Measurements from ENCODE around the gene C9. TPM values are rescaled to one million over a fixed set of nuclear protein-coding genes. Genes with fewer than 3 reads are reported as not detected.

Gene C9
- polyA plus RNA-seq, 1 donor from 2014 or later, result not detected

DNA sequence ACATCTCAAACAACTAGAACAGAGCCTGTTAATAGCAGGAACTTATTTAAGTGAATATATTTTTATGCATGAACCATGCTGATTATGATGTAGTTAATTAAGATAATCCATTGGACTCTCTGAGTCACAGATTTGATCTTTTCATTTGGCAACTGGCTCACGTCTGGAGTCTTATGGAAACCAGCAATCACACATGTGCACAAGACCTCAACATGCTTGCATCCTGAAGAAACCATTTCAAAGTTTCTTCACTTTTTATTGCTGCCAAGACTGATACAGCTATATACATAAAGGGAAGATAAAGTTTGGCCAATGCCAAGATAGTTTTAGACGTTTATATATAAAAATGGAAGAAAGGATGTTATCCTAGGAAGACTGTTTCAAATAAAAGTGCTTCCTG lies 13.3 kb upstream of the C9 start:
- Histone ChIP-seq H2AFZ (ENCODE audit: low read depth, low read length) (no peak overlapping the region), H3K36me3 (ENCODE audit: insufficient read depth, low read length) (no peaks in the 10 kb centered on the region), H3K27ac (ENCODE audit: low read length) (no peak overlapping the region), H3K9me2 (ENCODE audit: insufficient read depth, low read length) (no peaks in the 10 kb centered on the region), H3K4me3 (ENCODE audit: low read length) (no peak overlapping the region), H3K4me2 (ENCODE audit: low read length) (no peak overlapping the region), H3K9me3 (ENCODE audit: low read length) (no peaks in the 10 kb centered on the region), H3F3A (ENCODE audit: insufficient read depth, low read length, poor library complexity, severe bottlenecking) (no peaks in the 10 kb centered on the region), H3K27me3 (ENCODE audit: insufficient read depth, low read depth, low read length) (no peaks in the 10 kb centered on the region), H3K9ac (ENCODE audit: low read length) (no peak overlapping the region), H3K79me2 (replicated peaks; ENCODE audit: insufficient read depth, low read length) (no peaks in the 10 kb centered on the region), H4K20me1 (ENCODE audit: insufficient read depth) (no peaks in the 10 kb centered on the region)
- no peak for TF ChIP-seq RAD21 (conservative IDR thresholded peaks at IDR 0.05)
- TF ChIP-seq, protein P1, sequence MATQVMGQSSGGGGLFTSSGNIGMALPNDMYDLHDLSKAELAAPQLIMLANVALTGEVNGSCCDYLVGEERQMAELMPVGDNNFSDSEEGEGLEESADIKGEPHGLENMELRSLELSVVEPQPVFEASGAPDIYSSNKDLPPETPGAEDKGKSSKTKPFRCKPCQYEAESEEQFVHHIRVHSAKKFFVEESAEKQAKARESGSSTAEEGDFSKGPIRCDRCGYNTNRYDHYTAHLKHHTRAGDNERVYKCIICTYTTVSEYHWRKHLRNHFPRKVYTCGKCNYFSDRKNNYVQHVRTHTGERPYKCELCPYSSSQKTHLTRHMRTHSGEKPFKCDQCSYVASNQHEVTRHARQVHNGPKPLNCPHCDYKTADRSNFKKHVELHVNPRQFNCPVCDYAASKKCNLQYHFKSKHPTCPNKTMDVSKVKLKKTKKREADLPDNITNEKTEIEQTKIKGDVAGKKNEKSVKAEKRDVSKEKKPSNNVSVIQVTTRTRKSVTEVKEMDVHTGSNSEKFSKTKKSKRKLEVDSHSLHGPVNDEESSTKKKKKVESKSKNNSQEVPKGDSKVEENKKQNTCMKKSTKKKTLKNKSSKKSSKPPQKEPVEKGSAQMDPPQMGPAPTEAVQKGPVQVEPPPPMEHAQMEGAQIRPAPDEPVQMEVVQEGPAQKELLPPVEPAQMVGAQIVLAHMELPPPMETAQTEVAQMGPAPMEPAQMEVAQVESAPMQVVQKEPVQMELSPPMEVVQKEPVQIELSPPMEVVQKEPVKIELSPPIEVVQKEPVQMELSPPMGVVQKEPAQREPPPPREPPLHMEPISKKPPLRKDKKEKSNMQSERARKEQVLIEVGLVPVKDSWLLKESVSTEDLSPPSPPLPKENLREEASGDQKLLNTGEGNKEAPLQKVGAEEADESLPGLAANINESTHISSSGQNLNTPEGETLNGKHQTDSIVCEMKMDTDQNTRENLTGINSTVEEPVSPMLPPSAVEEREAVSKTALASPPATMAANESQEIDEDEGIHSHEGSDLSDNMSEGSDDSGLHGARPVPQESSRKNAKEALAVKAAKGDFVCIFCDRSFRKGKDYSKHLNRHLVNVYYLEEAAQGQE (IDR thresholded peaks at IDR 0.05; ENCODE audit: borderline replicate concordance), result no peak

DNA sequence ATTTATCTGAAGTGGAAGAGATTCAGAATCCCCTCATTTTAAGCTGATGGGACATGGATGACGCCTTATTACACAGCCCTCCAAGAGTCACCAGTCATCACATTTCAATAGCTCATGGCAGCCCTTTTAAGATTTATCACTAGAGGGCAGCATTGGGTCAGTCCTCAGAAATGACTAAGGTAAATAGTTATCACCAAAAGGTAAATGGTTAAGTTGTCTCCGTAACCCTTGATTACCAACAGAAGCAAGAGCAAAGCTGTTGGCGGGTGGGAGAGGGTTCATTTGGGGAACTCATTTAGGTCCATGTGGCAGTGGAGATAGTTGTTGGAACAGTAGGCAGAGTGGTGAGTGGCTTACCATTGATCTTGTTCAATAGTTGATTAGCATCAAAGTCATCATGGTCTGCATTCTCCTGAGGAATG lies 12.0 kb upstream of the C9 start:
- TF ChIP-seq, protein P2, sequence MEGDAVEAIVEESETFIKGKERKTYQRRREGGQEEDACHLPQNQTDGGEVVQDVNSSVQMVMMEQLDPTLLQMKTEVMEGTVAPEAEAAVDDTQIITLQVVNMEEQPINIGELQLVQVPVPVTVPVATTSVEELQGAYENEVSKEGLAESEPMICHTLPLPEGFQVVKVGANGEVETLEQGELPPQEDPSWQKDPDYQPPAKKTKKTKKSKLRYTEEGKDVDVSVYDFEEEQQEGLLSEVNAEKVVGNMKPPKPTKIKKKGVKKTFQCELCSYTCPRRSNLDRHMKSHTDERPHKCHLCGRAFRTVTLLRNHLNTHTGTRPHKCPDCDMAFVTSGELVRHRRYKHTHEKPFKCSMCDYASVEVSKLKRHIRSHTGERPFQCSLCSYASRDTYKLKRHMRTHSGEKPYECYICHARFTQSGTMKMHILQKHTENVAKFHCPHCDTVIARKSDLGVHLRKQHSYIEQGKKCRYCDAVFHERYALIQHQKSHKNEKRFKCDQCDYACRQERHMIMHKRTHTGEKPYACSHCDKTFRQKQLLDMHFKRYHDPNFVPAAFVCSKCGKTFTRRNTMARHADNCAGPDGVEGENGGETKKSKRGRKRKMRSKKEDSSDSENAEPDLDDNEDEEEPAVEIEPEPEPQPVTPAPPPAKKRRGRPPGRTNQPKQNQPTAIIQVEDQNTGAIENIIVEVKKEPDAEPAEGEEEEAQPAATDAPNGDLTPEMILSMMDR (IDR thresholded peaks at IDR 0.05; ENCODE audit: poor library complexity, severe bottlenecking), result peak; percentile 85
- TF ChIP-seq, protein P1 (IDR thresholded peaks at IDR 0.05; ENCODE audit: borderline replicate concordance), result no peak
- TF ChIP-seq EP300 (conservative IDR thresholded peaks at IDR 0.05; ENCODE audit: poor library complexity, severe bottlenecking) (no peak), SMC3 (conservative IDR thresholded peaks at IDR 0.05; ENCODE audit: poor library complexity) (peak; percentile 84), RAD21 (conservative IDR thresholded peaks at IDR 0.05) (peak; percentile 85), TAF1 (IDR thresholded peaks at IDR 0.05; ENCODE audit: low read depth) (no peak), EZH2 (IDR thresholded peaks at IDR 0.05; ENCODE audit: borderline replicate concordance, insufficient read depth, low read length, poor library complexity, severe bottlenecking) (no peak)
- Histone ChIP-seq H3K4me3 (ENCODE audit: low read length) (no peak overlapping the region), H4K20me1 (ENCODE audit: insufficient read depth) (no peaks in the 10 kb centered on the region), H3F3A (ENCODE audit: insufficient read depth, low read length, poor library complexity, severe bottlenecking) (no peaks in the 10 kb centered on the region), H3K9ac (ENCODE audit: low read length) (no peak overlapping the region), H3K79me2 (replicated peaks; ENCODE audit: insufficient read depth, low read length) (no peaks in the 10 kb centered on the region), H3K9me2 (ENCODE audit: insufficient read depth, low read length) (no peaks in the 10 kb centered on the region), H3K27me3 (ENCODE audit: insufficient read depth, low read depth, low read length) (no peaks in the 10 kb centered on the region), H3K36me3 (ENCODE audit: insufficient read depth, low read length) (no peaks in the 10 kb centered on the region), H3K9me3 (ENCODE audit: low read length) (no peaks in the 10 kb centered on the region), H2AFZ (ENCODE audit: low read depth, low read length) (no peak overlapping the region), H3K4me2 (ENCODE audit: low read length) (no peak overlapping the region), H3K27ac (ENCODE audit: low read length) (no peak overlapping the region)

Data from neural cell (in vitro differentiated cells).